Measurements from ENCODE around the gene PITPNM1.

Gene PITPNM1

GRCh38 chr11:67532889-67533288, 27.7 kb upstream of the PITPNM1 start:
- H3K9me3 ChIP-seq, result peaks cover 6% of the 10 kb centered on the region
- H3K36me3 ChIP-seq, result no peaks in the 10 kb centered on the region
- no peak overlapping the region for H3K27ac ChIP-seq
- H3K27me3 ChIP-seq, result peaks cover 23% of the 10 kb centered on the region
- no peaks in the 10 kb centered on the region for H3K4me1 ChIP-seq (ENCODE audit: control insufficient read depth in 1 of 2, insufficient read depth in 1 of 2, low read depth in 1 of 2, low read length in 1 of 2)
- H3K4me3 ChIP-seq (ENCODE audit: low read depth in 1 of 2, low read length in 1 of 2), result no peak overlapping the region
- no peak for TF ChIP-seq CTCF (IDR thresholded peaks at IDR 0.05)

- H3K36me3 ChIP-seq, result no peaks in the 10 kb centered on the region
- peaks cover 23% of the 10 kb centered on the region for H3K27me3 ChIP-seq
- H3K4me1 ChIP-seq (ENCODE audit: control insufficient read depth in 1 of 2, insufficient read depth in 1 of 2, low read depth in 1 of 2, low read length in 1 of 2), result no peaks in the 10 kb centered on the region
- peaks cover 6% of the 10 kb centered on the region for H3K9me3 ChIP-seq
- no peak overlapping the region for H3K4me3 ChIP-seq (ENCODE audit: low read depth in 1 of 2, low read length in 1 of 2)
- no peak for TF ChIP-seq CTCF (IDR thresholded peaks at IDR 0.05)
- no peak overlapping the region for H3K27ac ChIP-seq
Observed at GRCh38 chr11:67530282-67530592, 25.1 kb upstream of the PITPNM1 start.

GRCh38 chr11:67528376-67528775, 23.2 kb upstream of the PITPNM1 start:
- TF ChIP-seq CTCF (IDR thresholded peaks at IDR 0.05), result no peak
- Histone ChIP-seq H3K4me3 (ENCODE audit: low read depth in 1 of 2, low read length in 1 of 2) (no peak overlapping the region), H3K4me1 (ENCODE audit: control insufficient read depth in 1 of 2, insufficient read depth in 1 of 2, low read depth in 1 of 2, low read length in 1 of 2) (no peaks in the 10 kb centered on the region), H3K36me3 (no peaks in the 10 kb centered on the region), H3K27me3 (peaks cover 23% of the 10 kb centered on the region), H3K27ac (no peak overlapping the region), H3K9me3 (peaks cover 2% of the 10 kb centered on the region)

GRCh38 chr11:67525275-67525976, 20.3 kb upstream of the PITPNM1 start:
- H3K27ac ChIP-seq, result no peak overlapping the region
- H3K4me3 ChIP-seq (ENCODE audit: low read depth in 1 of 2, low read length in 1 of 2), result no peak overlapping the region
- no peak for TF ChIP-seq CTCF (IDR thresholded peaks at IDR 0.05)
- no peaks in the 10 kb centered on the region for H3K4me1 ChIP-seq (ENCODE audit: control insufficient read depth in 1 of 2, insufficient read depth in 1 of 2, low read depth in 1 of 2, low read length in 1 of 2)
- H3K36me3 ChIP-seq, result no peaks in the 10 kb centered on the region
- no peaks in the 10 kb centered on the region for H3K9me3 ChIP-seq
- H3K27me3 ChIP-seq, result peaks cover 19% of the 10 kb centered on the region

- Histone ChIP-seq H3K4me3 (ENCODE audit: low read depth in 1 of 2, low read length in 1 of 2) (no peak overlapping the region), H3K36me3 (no peaks in the 10 kb centered on the region), H3K27me3 (peaks cover 10% of the 10 kb centered on the region), H3K4me1 (ENCODE audit: control insufficient read depth in 1 of 2, insufficient read depth in 1 of 2, low read depth in 1 of 2, low read length in 1 of 2) (no peaks in the 10 kb centered on the region), H3K27ac (no peak overlapping the region), H3K9me3 (no peaks in the 10 kb centered on the region)
- no peak for TF ChIP-seq CTCF (IDR thresholded peaks at IDR 0.05)
Observed at GRCh38 chr11:67524480-67524808, 19.3 kb upstream of the PITPNM1 start.

Measured in neutrophil (primary cell).